Fibroblast of lung (primary cell): ENCODE data around the gene SDK1. TPM values are rescaled to one million over a fixed set of nuclear protein-coding genes. Genes with fewer than 3 reads are reported as not detected.

Source experiments
- DNase-seq, 2 donors: peaks; one replicate each; pipeline versions ENCODE4 v3.0.0 to v3.0.0-alpha.2; 2010; ENCODE audit warnings: low read depth in 2 of 2
- H2AFZ ChIP-seq: 2 replicates; pipeline ENCODE4 v1.5.1; 2012; ENCODE audit warnings: low read length, control low read depth, inconsistent platforms
- H3K27ac ChIP-seq: 2 replicates; pipeline ENCODE4 v1.5.1; 2011; ENCODE audit warnings: low read length, control low read depth; ENCODE audit not compliant: insufficient read depth
- H3K27me3 ChIP-seq: 2 replicates; pipeline ENCODE4 v1.5.1; 2011; ENCODE audit warnings: mild to moderate bottlenecking, low read length; ENCODE audit not compliant: control insufficient read depth, insufficient read depth
- H3K36me3 ChIP-seq: 2 replicates; pipeline ENCODE4 v1.5.1; 2011; ENCODE audit warnings: low read length; ENCODE audit not compliant: control insufficient read depth, insufficient read depth
- H3K4me1 ChIP-seq: 2 replicates; pipeline ENCODE4 v1.5.1; 2011; ENCODE audit warnings: low read length; ENCODE audit not compliant: control insufficient read depth, insufficient read depth; ENCODE audit errors: extremely low read depth
- H3K4me2 ChIP-seq: 2 replicates; pipeline ENCODE4 v1.5.1; 2011; ENCODE audit warnings: low read length, control low read depth; ENCODE audit not compliant: insufficient read depth; ENCODE audit errors: extremely low read depth
- H3K4me3 ChIP-seq, 4 experiments: fragments of 200-600 bp in 1 of 4; sonication (generic) in 1 of 4; replicated peaks in 1 of 4; 2 replicates each; pipeline ENCODE4 v1.5.1; 2011 to 2016; ENCODE audit warnings: low read length in 4 of 4, low read depth in 3 of 4, mild to moderate bottlenecking in 3 of 4, control low read depth in 2 of 4, inconsistent platforms in 1 of 4, mixed read lengths in 1 of 4; ENCODE audit not compliant: insufficient read depth in 1 of 4; ENCODE audit errors: control extremely low read depth in 1 of 4
- H3K79me2 ChIP-seq: 2 replicates; pipeline ENCODE4 v1.5.1; 2012; ENCODE audit warnings: mild to moderate bottlenecking, low read length, inconsistent platforms; ENCODE audit not compliant: control insufficient read depth, insufficient read depth
- H3K9ac ChIP-seq: 2 replicates; pipeline ENCODE4 v1.5.1; 2011; ENCODE audit warnings: mild to moderate bottlenecking, low read length, control low read depth; ENCODE audit not compliant: insufficient read depth
- H3K9me3 ChIP-seq: 2 replicates; pipeline ENCODE4 v1.5.1; 2012; ENCODE audit warnings: low read depth, low read length; ENCODE audit not compliant: control insufficient read depth, insufficient read depth
- H4K20me1 ChIP-seq: 2 replicates; pipeline ENCODE4 v1.5.1; 2011; ENCODE audit warnings: low read length; ENCODE audit not compliant: control insufficient read depth, insufficient read depth; ENCODE audit errors: extremely low read depth
- CTCF ChIP-seq, 2 donors: IDR thresholded peaks in 1 of 2; conservative IDR thresholded peaks in 1 of 2; 1 replicate in 1 of 2; 2 replicates in 1 of 2; pipeline ENCODE4 v1.5.1; 2011 to 2012; ENCODE audit warnings: low read length in 2 of 2, control low read depth in 1 of 2, inconsistent platforms in 1 of 2, low read depth in 1 of 2, mild to moderate bottlenecking in 1 of 2
- EZH2 ChIP-seq: IDR thresholded peaks from 2 replicates; pipeline ENCODE4 v1.5.1; 2012; ENCODE audit warnings: low read length, control low read depth, mild to moderate bottlenecking; ENCODE audit errors: missing control alignments
- polyA plus RNA-seq, 2 donors: library from polyadenylated mRNA; depleted of rRNA in 1 of 2; stranded (reverse) in 1 of 2; unstranded in 1 of 2; fragments of >200 nt; gene quantifications; 2 replicates each; pipeline ENCODE4 v1.2.1, GENCODE V29; 2011 to 2012; ENCODE audit warnings: missing spikeins in 1 of 2
- total RNA-seq: library from RNA; depleted of rRNA; stranded (reverse); fragments of >200 nt; gene quantifications from 2 replicates; pipeline ENCODE4 v1.2.1, GENCODE V29; 2014

The SDK1 gene
- total and polyA plus RNA-seq, 2 donors (not counting 1 experiment from before 2014, with no cell fraction given) = 1.0 to 8.6 TPM

- no peak for DNase-seq
- TF ChIP-seq EZH2 = no peak
- no peak for TF ChIP-seq CTCF (conservative IDR thresholded peaks at IDR 0.05 in 1 of 2, IDR thresholded peaks at IDR 0.05 in 1 of 2; ENCODE audit: low read depth in 1 of 2, low read length in 2 of 2)
- Histone ChIP-seq H3K4me2 (no peak overlapping the region), H3K36me3 (no peaks in the 10 kb centered on the region), H4K20me1 (no peaks in the 10 kb centered on the region), H3K27me3 (no peaks in the 10 kb centered on the region), H3K79me2 (no peaks in the 10 kb centered on the region), H2AFZ (no peak overlapping the region), H3K4me3 (no peak overlapping the region), H3K27ac (no peak overlapping the region), H3K9ac (no peak overlapping the region), H3K9me3 (no peaks in the 10 kb centered on the region), H3K4me1 (no peaks in the 10 kb centered on the region)
Observed at GRCh38 chr7:4182605-4183300, 881.7 kb downstream of the SDK1 start.

DNA sequence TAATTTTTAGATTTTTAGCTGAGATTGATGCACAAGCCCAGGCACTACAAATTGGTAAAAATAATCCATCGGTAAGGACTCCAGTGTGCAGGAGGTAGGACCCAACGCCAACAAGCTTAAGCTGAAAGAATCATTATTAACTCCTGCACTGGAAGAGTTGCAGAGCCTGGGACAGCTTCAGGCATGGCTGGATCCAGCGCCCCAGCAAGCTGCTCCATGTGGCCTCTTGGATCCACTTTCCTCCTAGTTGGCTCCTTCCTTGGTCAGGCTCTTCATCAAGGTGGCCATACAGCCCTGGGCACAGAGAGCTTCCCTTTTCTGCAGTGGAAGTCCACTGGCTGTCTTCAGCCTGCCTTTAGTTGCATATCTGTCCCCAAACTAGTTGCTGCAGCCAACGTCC, 883.6 kb downstream of the SDK1 start:
- Histone ChIP-seq H3K9me3 (no peaks in the 10 kb centered on the region), H4K20me1 (no peaks in the 10 kb centered on the region), H3K4me3 (no peak overlapping the region), H3K27me3 (no peaks in the 10 kb centered on the region), H3K27ac (no peak overlapping the region), H3K79me2 (no peaks in the 10 kb centered on the region), H3K9ac (no peak overlapping the region), H3K4me1 (no peaks in the 10 kb centered on the region), H3K4me2 (no peak overlapping the region), H3K36me3 (no peaks in the 10 kb centered on the region), H2AFZ (no peak overlapping the region)
- no peak for DNase-seq
- no peak for TF ChIP-seq EZH2
- no peak for TF ChIP-seq CTCF (conservative IDR thresholded peaks at IDR 0.05 in 1 of 2, IDR thresholded peaks at IDR 0.05 in 1 of 2; ENCODE audit: low read depth in 1 of 2, low read length in 2 of 2)

DNA sequence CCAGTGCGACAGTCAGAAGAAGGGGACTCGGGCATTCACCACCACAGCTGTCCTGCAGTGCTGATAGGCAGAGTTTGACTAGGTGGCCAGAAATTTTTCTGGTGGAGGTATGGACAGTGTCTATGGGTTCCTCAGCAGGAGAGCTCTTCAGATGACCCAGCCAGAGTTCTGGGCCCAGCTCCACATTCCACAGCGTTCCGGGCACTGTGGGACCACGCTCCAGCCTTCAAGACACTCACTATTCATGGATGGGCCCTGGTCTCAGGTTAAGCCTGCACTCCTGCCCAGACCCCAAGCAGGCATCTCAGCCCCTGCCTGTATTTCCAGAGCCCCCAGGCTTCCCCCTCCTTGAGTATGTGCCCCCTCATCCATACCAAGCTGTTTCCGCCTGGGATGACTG, 884.1 kb downstream of the SDK1 start:
- no peak for DNase-seq
- TF ChIP-seq CTCF (conservative IDR thresholded peaks at IDR 0.05 in 1 of 2, IDR thresholded peaks at IDR 0.05 in 1 of 2; ENCODE audit: low read depth in 1 of 2, low read length in 2 of 2) (no peak), EZH2 (no peak)
- H3K4me3 ChIP-seq = no peak overlapping the region
- no peak overlapping the region for H3K9ac ChIP-seq
- H4K20me1 ChIP-seq = no peaks in the 10 kb centered on the region
- no peak overlapping the region for H3K27ac ChIP-seq
- H3K36me3 ChIP-seq = no peaks in the 10 kb centered on the region
- H3K4me2 ChIP-seq = no peak overlapping the region
- no peaks in the 10 kb centered on the region for H3K4me1 ChIP-seq
- no peak overlapping the region for H2AFZ ChIP-seq
- no peaks in the 10 kb centered on the region for H3K79me2 ChIP-seq
- no peaks in the 10 kb centered on the region for H3K9me3 ChIP-seq
- H3K27me3 ChIP-seq = no peaks in the 10 kb centered on the region
